M059J (cell line): ENCODE results near the gene TLCD1. TPM values are rescaled to one million over a fixed set of nuclear protein-coding genes. Genes with fewer than 3 reads are reported as not detected.
"Not testable (repeated sequence)": the region's sequence is repeated elsewhere in the genome, so short reads cannot be mapped to it uniquely, and the experiment has no call there.

Experiments
- DNase-seq: peaks from one replicate; pipeline ENCODE4 v3.0.0-alpha.2; 2012; ENCODE audit warnings: low read depth
- total RNA-seq: library from RNA; depleted of rRNA; stranded (reverse); fragments of >200 nt; shearing (Covaris generic); gene quantifications from 2 replicates; pipeline ENCODE4 v1.2.3, GENCODE V29; 2014

The TLCD1 gene
- total RNA-seq, 1 experiment from 2014 or later: 9.4 TPM

DNA sequence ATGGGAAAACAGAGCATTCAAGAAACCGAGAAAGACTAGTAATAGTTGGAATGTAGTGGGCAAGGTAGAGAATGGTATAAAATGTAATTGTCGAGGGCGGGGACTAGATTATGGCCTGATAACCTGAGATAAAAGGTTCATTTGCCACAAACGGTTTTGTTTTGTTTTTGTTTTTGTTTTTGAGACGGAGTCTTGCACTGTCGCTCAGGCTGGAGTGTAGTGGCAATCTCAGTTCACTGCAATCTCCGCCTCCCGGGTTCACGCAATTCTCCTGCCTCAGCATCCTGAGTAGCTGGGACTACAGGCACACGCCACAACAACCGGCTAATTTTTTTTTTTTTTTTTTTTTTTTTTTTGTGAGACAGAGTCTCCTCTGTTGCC, 3.9 kb upstream of the TLCD1 start:
- DNase-seq: no peak

GRCh38 chr17:28728364-28729200, 2.5 kb upstream of the TLCD1 start, which contains the start of gene NEK8:
TSS of gene NEK8 (plus strand) at chr17:28728788. CDS start at chr17:28728814, 26 bp downstream.
- peak; percentile 90 for DNase-seq

DNA sequence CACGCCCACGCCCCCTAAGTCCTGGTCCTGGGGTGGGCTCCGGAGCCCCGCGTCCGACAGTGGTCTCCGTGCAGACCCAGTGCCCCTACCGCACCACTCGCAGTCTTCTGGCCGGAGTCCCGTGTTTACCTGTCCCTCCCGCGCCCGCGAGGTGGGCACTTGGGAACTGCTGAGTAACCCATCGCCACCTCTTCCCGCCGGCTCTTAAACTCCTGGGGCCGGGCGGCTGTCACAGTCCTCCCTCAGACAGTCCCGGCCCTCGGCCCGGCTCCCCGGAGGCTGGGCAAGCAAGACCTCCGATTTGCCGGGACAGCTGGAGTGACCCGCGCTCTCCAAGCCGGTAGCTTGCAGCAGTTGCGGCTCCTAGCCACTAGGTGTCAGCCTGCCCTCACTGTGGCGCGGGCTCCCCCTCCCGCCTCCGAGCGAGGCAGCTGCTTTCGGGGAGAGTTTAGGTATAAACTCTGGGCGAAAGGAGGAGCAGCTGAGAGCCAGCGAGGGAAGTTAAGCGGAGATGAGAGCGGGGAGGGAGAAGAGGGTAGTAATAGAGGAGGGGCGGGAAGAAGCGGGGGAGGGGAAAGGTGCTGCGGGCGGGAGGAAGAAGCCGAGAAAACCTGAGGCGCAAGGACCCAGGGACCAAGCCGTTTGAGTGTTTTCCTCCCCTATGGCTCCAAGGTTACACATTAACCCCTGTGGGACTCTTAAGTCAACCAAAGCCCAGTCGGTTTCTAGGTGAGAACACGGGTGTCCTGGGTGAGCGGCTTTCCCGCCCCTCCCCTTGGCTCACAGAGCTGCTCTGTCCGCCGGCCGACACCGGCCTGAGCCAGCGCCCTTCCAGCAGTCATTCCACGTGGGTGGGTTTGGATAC, 826 bp upstream of the TLCD1 start:
- DNase-seq: peak; percentile 95

DNA sequence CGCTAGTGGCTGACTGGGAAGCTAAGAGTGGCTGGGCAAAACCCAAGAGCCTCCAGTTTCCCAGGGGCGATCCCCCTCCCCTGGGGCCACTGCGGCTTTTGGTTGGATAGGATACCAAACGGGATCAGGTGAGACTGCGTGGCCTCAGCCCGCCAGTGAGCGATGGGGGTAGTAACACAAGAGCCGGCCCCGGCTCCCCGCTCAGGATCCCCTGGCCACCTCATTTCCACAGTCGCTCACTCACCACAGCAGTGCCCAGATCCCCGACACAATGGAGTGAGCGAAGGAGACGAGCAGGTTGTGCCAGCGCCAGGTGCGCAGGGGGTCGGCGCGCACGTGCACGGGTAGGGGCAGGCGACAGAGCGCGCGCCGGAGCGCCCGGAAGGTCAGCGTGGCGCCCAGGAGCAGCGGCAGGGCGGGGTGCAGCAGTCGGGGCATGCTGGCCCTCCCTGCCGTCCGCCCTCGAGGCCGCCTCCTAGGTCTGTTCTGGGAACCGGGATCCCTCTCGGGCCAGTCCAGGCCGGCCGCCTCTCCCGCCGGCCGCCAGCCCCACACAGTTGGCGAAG, 290 bp downstream of the TLCD1 start:
- DNase-seq: peak; percentile 75

DNA sequence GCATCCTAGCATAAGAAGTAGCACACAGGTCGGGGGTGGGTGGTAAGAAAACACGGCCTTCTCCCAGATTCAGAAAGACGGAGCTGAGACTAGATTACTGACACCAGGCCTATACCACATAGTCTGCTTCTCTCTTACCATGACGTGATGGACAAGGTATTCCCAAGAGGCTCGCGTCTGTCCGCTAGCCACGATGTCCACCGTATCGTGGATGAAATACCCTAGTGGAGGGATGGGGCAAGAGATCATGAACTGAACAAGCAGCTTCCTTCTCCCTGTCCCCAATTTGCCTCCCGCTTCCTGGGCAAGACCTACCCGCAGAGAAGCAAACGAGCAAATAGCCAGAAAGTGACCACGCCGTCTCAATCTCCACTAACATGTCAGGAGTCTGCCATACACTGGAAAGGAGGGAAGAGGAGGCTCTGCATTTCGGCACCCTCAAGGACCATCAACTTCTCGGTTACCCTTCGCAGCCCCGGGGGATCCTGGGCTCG, 820 bp downstream of the TLCD1 start:
- peak; percentile 68 for DNase-seq

- DNase-seq: no peak
These were observed 1.4 kb downstream of the TLCD1 start for GRCh38 chr17:28724500-28725165.

DNA sequence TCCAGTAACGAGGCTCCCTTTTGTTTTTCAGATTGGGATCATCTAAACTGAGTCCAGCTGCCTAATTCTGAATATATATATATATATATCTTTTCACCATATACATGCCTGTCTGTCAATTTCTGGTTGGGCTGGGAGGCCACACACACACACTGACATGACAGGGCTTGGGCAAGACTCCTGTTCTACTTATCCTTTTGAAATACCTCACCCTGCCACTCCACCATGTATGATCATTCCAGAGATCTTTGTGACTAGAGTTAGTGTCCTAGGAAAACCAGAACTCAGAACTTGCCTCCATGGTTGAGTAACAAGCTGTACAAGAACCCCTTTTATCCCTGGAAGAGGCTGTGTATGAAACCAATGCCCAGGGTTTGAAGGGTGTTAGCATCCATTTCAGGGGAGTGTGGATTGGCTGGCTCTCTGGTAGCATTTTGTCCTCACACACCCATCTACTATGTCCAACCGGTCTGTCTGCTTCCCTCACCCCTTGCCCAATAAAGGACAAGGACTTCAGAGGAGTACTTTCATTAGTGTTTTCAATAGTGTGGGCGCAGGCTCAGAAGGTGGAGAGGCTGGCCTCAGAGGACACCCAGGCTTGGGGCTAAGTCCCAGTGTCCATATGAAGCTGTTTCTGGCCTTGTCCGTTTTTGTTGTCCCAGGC, 2.1 kb downstream of the TLCD1 start:
- not testable (repeated sequence) for DNase-seq

DNA sequence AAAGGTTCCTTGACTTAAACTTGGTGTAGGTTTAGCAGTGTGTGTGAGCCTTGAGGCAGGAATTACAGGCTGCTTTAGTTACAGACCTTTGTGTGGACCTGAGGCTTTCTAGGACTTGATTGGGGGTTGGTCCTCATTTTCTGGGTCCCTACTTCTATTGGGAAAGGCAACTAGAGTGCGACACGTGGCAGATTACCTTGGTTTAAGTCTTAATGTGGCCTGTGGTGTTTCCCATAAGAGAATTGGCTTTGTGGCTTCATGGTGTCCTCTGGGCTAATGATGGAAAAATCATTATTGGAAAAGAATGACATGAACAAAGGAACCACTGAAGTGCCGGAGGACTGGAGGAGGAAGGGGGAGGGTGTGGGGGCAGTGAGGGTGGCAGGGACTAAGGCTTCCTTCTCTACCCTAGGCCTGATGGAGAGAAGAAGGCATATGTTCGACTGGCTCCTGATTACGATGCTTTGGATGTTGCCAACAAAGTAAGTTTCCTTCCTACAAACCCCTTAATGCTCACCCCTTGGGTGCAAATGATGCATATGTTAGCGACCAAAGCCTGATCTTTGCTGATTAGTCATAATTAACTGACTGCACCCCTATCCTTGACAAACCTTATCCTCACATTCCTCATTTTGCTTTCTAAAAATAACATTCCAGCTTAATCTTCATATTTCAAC, 2.7 kb downstream of the TLCD1 start:
- DNase-seq: no peak

- no peak for DNase-seq
These were observed 3.4 kb downstream of the TLCD1 start for GRCh38 chr17:28722417-28723158.

- DNase-seq: not testable (repeated sequence)
These were observed 5.1 kb downstream of the TLCD1 start for GRCh38 chr17:28720997-28721329.

DNA sequence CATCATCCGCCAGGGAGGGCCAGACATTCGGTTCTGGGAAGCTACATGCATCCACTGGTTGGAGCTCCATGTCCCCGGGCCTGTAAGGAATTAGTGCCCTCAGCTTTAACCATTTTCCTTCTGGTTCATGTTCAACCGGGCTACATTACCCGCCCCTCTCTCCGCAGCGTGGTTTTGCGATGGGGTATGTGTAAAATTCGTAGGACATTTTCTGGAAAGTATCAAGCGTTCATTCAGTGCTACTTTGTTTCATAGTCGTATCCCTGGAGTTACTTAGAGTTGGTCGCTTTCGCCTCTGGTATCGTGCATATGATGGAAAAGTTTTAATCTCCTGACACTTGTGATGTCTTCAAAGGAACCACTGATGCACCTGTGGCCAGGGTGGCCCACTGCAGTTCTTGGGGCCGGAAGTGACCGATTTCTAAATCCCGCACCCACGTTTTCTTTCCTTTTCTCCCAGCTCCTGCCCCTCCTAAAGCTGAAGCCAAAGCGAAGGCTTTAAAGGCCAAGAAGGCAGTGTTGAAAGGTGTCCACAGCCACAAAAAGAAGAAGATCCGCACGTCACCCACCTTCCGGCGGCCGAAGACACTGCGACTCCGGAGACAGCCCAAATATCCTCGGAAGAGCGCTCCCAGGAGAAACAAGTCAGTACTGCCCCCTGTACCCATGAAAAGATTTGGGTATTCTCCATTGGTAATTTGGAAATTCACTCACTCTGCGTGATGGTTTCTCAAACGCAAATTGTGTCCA, 5.6 kb downstream of the TLCD1 start:
- no peak for DNase-seq

GRCh38 chr17:28719021-28719433, 7.0 kb downstream of the TLCD1 start:
- DNase-seq: no peak

GRCh38 chr17:28718333-28719020, 7.6 kb downstream of the TLCD1 start:
- no peak for DNase-seq

- DNase-seq: peak; percentile 38
These were observed 8.3 kb downstream of the TLCD1 start, which contains the start of gene RAB34 for GRCh38 chr17:28717578-28718332. TSS of gene RAB34 (minus strand) at chr17:28717868. CDS start at chr17:28717266, 602 bp downstream.

GRCh38 chr17:28716740-28717577, 9.1 kb downstream of the TLCD1 start:
- DNase-seq: no peak

DNA sequence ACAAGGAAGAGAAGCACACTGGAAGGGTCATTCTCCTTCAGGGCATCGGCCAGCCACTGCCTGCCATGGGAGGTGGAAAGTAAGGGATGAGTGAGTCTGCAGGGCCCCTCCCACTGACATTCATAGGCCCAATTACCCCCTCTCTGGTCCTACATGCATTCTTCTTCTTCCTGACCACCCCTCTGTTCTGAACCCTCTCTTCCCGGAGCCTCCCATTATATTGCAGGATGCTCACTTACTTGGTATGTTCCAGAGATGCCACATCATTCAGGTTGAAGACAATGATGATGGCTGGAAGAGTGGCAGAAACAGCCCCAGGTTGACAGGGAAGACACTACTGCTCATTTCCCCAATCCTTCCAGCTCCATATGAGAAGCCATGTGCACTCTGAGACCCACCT, 10.8 kb downstream of the TLCD1 start:
- DNase-seq: no peak

- DNase-seq: no peak
These were observed 11.8 kb downstream of the TLCD1 start for GRCh38 chr17:28714281-28714680.
